ENCODE results near the gene PTPN6.

The PTPN6 gene

DNA sequence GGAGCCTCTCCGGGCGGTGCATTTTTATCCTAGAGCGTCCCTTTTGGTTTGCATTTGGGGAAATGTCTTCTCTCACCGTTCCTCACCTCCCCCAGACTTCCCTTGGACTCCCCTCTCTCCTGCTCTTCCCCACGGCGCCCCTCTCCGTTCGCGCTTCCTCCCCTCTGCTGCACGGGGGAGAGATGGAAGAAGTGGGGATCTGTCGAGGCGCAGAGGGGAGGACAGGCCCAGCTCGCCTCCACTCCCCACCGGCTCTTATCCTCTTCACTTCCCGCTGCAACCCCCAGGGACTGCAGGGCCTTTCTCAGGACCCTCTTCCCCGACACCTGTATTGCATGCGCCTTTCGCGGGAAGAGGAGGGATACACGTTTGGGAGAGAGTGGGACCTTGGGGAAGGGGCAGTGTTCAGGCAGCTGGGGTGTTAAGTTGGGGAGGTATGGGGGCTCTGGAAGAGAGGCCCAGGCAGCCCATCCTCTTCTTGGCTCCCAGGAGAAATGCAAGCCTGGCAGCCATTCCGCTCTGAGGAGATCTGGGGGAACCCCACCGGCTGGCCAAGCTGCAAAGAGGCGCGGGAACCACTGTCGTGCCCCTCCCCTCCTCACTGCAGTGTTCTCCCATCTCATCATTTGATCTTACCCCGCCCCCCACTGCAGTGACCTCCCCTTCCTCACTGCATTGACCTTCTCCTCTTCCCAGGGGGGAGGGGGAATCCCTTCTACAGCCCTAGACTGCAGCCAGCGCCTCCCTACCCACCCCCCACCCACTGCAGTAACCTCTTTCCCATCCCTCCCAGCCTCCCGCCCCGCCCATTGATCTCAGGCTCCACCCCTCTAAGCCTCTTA is 36.0 kb upstream of the PTPN6 start:
- peak overlapping the region; percentile 92 for H3K4me2 ChIP-seq (ENCODE audit: low read length)
- no peaks in the 10 kb centered on the region for H3K27me3 ChIP-seq (ENCODE audit: control insufficient read depth, insufficient read depth, low read length)
- no peaks in the 10 kb centered on the region for H3K9me3 ChIP-seq (replicated peaks; ENCODE audit: low read length)
- peak overlapping the region; percentile 72 for H3K9ac ChIP-seq (ENCODE audit: low read depth, low read length)
- peak overlapping the region; percentile 85 for H3K4me3 ChIP-seq (ENCODE audit: low read length)
- H3K36me3 ChIP-seq (ENCODE audit: insufficient read depth, low read length): peaks cover 10% of the 10 kb centered on the region
- H3K4me1 ChIP-seq (ENCODE audit: control insufficient read depth, insufficient read depth, low read length): peaks cover 22% of the 10 kb centered on the region

DNA sequence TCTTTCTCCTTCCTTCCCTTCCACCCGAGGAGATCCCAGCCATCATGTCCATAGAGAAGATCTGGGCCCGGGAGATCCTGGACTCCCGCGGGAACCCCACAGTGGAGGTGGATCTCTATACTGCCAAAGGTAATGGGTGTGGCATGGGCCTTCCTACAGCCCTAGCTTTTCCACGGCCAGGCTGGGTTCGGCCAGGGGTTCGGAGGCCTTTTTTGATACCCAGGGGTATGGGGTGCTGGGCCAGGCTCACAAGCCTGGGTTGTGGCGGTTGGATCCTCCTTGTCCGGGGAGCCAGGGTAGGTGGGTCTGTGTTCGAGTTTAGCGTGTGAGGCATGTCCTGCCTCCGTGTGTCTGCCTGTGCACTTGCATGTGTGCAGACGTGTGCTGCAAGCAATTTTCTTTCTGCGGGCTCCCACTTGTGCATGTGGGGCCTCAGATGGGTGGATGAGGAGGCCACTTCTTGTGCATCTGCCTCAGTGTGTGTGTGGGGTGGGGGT is 35.3 kb upstream of the PTPN6 start:
- H3K4me2 ChIP-seq (ENCODE audit: low read length): peak overlapping the region; percentile 92
- peaks cover 10% of the 10 kb centered on the region for H3K36me3 ChIP-seq (ENCODE audit: insufficient read depth, low read length)
- H3K4me3 ChIP-seq (ENCODE audit: low read length): peak overlapping the region; percentile 85
- H3K9ac ChIP-seq (ENCODE audit: low read depth, low read length): no peak overlapping the region
- H3K9me3 ChIP-seq (replicated peaks; ENCODE audit: low read length): no peaks in the 10 kb centered on the region
- H3K27me3 ChIP-seq (ENCODE audit: control insufficient read depth, insufficient read depth, low read length): no peaks in the 10 kb centered on the region
- H3K4me1 ChIP-seq (ENCODE audit: control insufficient read depth, insufficient read depth, low read length): peaks cover 22% of the 10 kb centered on the region

DNA sequence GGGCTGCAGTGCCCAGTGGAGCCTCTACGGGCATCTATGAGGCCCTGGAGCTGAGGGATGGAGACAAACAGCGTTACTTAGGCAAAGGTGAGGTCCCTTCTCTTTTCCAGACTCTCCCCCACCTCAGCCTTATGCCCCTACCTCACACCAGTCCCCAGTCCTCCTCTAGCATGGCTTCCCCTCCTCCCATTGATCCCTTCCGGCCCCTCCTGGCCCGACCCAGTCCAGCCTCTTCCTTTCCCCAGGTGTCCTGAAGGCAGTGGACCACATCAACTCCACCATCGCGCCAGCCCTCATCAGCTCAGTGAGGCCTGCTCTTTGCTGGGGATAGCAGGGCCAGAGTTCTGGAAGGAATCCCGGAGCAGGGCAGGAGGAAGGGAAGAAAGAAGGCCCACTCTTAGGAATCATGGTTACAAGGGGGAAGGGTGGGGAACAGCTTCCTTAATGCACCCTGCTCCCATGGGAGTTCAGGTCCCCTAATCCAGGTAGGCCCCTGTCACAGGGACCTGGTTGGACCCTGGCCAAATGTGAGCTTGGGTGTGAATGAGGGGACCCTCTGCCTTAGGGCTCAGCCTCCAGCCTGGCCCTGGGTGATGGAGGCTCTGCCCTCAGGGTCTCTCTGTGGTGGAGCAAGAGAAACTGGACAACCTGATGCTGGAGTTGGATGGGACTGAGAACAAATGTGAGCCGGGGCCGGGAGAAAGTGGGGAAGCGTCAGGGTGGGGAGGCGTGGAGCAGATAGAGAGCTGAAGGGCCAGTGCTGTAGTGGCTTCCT is 34.5 kb upstream of the PTPN6 start:
- H3K36me3 ChIP-seq (ENCODE audit: insufficient read depth, low read length): peaks cover 10% of the 10 kb centered on the region
- H3K9me3 ChIP-seq (replicated peaks; ENCODE audit: low read length): no peaks in the 10 kb centered on the region
- H3K4me1 ChIP-seq (ENCODE audit: control insufficient read depth, insufficient read depth, low read length): peaks cover 22% of the 10 kb centered on the region
- no peak overlapping the region for H3K4me3 ChIP-seq (ENCODE audit: low read length)
- H3K9ac ChIP-seq (ENCODE audit: low read depth, low read length): no peak overlapping the region
- no peak overlapping the region for H3K4me2 ChIP-seq (ENCODE audit: low read length)
- H3K27me3 ChIP-seq (ENCODE audit: control insufficient read depth, insufficient read depth, low read length): no peaks in the 10 kb centered on the region

DNA sequence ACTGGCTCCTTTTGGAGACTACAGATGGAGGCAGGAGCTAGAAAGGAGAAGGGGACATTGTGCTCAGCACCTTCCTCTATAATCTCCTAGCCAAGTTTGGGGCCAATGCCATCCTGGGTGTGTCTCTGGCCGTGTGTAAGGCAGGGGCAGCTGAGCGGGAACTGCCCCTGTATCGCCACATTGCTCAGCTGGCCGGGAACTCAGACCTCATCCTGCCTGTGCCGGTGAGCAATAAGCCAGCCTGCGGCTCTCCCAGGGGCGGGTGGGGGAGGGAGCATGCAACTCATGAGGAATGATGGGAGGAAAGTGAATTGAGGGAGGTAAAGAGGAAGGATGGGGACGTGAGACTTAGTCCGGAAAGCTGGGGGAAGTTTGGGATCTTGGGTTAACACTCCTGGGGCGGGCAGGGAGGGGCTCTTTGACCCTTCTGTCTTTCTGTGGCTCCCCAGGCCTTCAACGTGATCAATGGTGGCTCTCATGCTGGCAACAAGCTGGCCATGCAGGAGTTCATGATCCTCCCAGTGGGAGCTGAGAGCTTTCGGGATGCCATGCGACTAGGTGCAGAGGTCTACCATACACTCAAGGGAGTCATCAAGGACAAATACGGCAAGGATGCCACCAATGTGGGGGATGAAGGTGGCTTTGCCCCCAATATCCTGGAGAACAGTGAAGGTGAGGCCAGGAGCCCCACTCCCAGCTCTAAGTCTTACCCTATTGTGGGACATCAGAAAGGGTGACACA is 33.5 kb upstream of the PTPN6 start:
- H3K36me3 ChIP-seq (ENCODE audit: insufficient read depth, low read length): peaks cover 20% of the 10 kb centered on the region
- H3K4me2 ChIP-seq (ENCODE audit: low read length): no peak overlapping the region
- H3K4me1 ChIP-seq (ENCODE audit: control insufficient read depth, insufficient read depth, low read length): peaks cover 22% of the 10 kb centered on the region
- no peaks in the 10 kb centered on the region for H3K9me3 ChIP-seq (replicated peaks; ENCODE audit: low read length)
- no peak overlapping the region for H3K9ac ChIP-seq (ENCODE audit: low read depth, low read length)
- no peak overlapping the region for H3K4me3 ChIP-seq (ENCODE audit: low read length)
- no peaks in the 10 kb centered on the region for H3K27me3 ChIP-seq (ENCODE audit: control insufficient read depth, insufficient read depth, low read length)

DNA sequence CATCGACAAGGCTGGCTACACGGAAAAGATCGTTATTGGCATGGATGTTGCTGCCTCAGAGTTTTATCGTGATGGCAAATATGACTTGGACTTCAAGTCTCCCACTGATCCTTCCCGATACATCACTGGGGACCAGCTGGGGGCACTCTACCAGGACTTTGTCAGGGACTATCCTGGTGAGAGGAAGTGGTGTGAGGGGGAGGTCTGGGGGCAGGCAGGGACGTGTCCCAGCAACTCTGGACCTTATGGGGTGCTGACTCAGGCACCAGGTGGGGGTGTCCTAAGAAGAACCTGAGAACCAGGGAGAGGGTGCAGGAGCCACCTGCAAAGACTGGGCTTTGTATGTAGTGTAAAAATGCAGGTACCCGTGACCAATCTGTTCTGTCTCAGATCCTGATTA is 31.6 kb upstream of the PTPN6 start:
- H3K9ac ChIP-seq (ENCODE audit: low read depth, low read length): no peak overlapping the region
- H3K36me3 ChIP-seq (ENCODE audit: insufficient read depth, low read length): peaks cover 21% of the 10 kb centered on the region
- H3K4me2 ChIP-seq (ENCODE audit: low read length): no peak overlapping the region
- H3K9me3 ChIP-seq (replicated peaks; ENCODE audit: low read length): no peaks in the 10 kb centered on the region
- H3K4me3 ChIP-seq (ENCODE audit: low read length): no peak overlapping the region
- no peaks in the 10 kb centered on the region for H3K27me3 ChIP-seq (ENCODE audit: control insufficient read depth, insufficient read depth, low read length)
- H3K4me1 ChIP-seq (ENCODE audit: control insufficient read depth, insufficient read depth, low read length): peaks cover 20% of the 10 kb centered on the region

GRCh38 chr12:6921539-6921938 is 29.6 kb upstream of the PTPN6 start:
- no peak overlapping the region for H3K4me3 ChIP-seq (ENCODE audit: low read length)
- no peak overlapping the region for H3K4me2 ChIP-seq (ENCODE audit: low read length)
- no peaks in the 10 kb centered on the region for H3K9me3 ChIP-seq (replicated peaks; ENCODE audit: low read length)
- H3K36me3 ChIP-seq (ENCODE audit: insufficient read depth, low read length): peaks cover 20% of the 10 kb centered on the region
- H3K4me1 ChIP-seq (ENCODE audit: control insufficient read depth, insufficient read depth, low read length): peaks cover 32% of the 10 kb centered on the region
- no peaks in the 10 kb centered on the region for H3K27me3 ChIP-seq (ENCODE audit: control insufficient read depth, insufficient read depth, low read length)
- no peak overlapping the region for H3K9ac ChIP-seq (ENCODE audit: low read depth, low read length)

DNA sequence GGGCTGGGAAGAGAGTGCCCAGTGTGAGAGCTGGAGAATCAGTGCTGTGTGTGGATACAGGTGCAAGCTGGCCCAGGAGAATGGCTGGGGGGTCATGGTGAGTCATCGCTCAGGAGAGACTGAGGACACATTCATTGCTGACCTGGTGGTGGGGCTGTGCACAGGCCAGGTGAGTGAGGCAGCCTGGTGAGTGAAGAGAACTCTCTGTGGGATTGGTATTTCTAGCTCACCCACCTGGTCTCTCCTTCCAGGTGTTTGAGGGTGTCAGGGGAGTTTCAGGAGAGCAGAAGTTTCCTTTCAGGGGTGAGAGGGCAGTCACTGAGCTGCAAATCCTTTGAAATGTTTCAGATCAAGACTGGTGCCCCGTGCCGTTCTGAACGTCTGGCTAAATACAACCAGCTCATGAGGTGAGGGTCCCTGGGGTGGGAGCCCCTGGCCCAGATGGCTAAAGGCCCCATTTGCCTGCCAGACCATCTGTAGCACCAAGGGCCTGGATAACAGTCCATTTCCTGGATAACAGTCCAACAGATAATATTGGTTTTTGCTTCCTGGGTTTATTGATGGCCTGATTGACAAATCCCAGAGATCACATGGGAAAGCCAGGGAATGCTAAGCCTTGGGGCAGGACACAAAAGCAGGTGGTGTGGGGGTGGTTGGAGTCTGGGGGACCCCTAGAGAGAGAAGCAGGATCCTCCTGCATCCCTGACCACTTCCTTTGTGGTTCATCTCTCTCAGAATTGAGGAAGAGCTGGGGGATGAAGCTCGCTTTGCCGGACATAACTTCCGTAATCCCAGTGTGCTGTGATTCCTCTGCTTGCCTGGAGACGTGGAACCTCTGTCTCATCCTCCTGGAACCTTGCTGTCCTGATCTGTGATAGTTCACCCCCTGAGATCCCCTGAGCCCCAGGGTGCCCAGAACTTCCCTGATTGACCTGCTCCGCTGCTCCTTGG is 28.9 kb upstream of the PTPN6 start:
- H3K36me3 ChIP-seq (ENCODE audit: insufficient read depth, low read length): peaks cover 16% of the 10 kb centered on the region
- H3K9ac ChIP-seq (ENCODE audit: low read depth, low read length): no peak overlapping the region

DNA sequence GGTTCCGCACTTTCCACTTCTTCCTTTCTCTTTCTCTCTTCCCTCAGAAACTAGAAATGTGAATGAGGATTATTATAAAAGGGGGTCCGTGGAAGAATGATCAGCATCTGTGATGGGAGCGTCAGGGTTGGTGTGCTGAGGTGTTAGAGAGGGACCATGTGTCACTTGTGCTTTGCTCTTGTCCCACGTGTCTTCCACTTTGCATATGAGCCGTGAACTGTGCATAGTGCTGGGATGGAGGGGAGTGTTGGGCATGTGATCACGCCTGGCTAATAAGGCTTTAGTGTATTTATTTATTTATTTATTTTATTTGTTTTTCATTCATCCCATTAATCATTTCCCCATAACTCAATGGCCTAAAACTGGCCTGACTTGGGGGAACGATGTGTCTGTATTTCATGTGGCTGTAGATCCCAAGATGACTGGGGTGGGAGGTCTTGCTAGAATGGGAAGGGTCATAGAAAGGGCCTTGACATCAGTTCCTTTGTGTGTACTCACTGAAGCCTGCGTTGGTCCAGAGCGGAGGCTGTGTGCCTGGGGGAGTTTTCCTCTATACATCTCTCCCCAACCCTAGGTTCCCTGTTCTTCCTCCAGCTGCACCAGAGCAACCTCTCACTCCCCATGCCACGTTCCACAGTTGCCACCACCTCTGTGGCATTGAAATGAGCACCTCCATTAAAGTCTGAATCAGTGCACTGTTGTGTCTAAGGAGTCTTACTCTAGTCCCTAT is 28.0 kb upstream of the PTPN6 start:
- Histone ChIP-seq H3K9ac (ENCODE audit: low read depth, low read length) (no peak overlapping the region), H3K9me3 (replicated peaks; ENCODE audit: low read length) (no peaks in the 10 kb centered on the region), H3K36me3 (ENCODE audit: insufficient read depth, low read length) (peaks cover 11% of the 10 kb centered on the region), H3K4me1 (ENCODE audit: control insufficient read depth, insufficient read depth, low read length) (peaks cover 28% of the 10 kb centered on the region), H3K27me3 (ENCODE audit: control insufficient read depth, insufficient read depth, low read length) (no peaks in the 10 kb centered on the region), H3K4me3 (ENCODE audit: low read length) (no peak overlapping the region), H3K4me2 (ENCODE audit: low read length) (no peak overlapping the region)

More for the DNA sequence above, 28.9 kb upstream of the PTPN6 start:
- Histone ChIP-seq H3K4me2 (ENCODE audit: low read length) (no peak overlapping the region), H3K4me1 (ENCODE audit: control insufficient read depth, insufficient read depth, low read length) (peaks cover 32% of the 10 kb centered on the region), H3K4me3 (ENCODE audit: low read length) (no peak overlapping the region), H3K27me3 (ENCODE audit: control insufficient read depth, insufficient read depth, low read length) (no peaks in the 10 kb centered on the region), H3K9me3 (replicated peaks; ENCODE audit: low read length) (no peaks in the 10 kb centered on the region)

DNA sequence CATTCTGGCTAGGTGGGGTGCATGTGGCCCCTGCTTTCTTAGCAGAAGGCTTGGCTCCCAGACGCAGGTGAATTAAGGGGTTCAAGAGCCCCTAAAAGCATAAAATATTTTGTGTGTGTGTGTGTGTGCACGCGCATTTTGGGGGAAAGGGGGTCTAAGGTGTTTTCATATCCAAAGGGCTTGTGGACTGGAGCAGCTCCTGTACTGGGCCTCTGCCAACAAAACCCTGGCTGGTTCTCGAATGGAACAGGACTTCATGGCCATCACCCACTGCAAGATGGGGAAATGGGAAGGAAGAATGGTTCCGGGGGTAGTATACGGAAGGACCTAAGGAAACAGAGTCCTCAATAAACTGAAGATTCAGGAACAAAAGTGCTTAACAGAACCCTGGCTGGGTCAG is 27.3 kb upstream of the PTPN6 start:
- Histone ChIP-seq H3K27me3 (ENCODE audit: control insufficient read depth, insufficient read depth, low read length) (no peaks in the 10 kb centered on the region), H3K36me3 (ENCODE audit: insufficient read depth, low read length) (peaks cover 11% of the 10 kb centered on the region), H3K4me3 (ENCODE audit: low read length) (no peak overlapping the region), H3K9ac (ENCODE audit: low read depth, low read length) (no peak overlapping the region), H3K4me1 (ENCODE audit: control insufficient read depth, insufficient read depth, low read length) (peaks cover 28% of the 10 kb centered on the region), H3K4me2 (ENCODE audit: low read length) (peak overlapping the region; percentile 80), H3K9me3 (replicated peaks; ENCODE audit: low read length) (no peaks in the 10 kb centered on the region)

GRCh38 chr12:6925239-6925539 is 26.0 kb upstream of the PTPN6 start:
- Histone ChIP-seq H3K9ac (ENCODE audit: low read depth, low read length) (peak overlapping the region; percentile 78), H3K27me3 (ENCODE audit: control insufficient read depth, insufficient read depth, low read length) (no peaks in the 10 kb centered on the region), H3K4me1 (ENCODE audit: control insufficient read depth, insufficient read depth, low read length) (peaks cover 39% of the 10 kb centered on the region), H3K9me3 (replicated peaks; ENCODE audit: low read length) (no peaks in the 10 kb centered on the region), H3K4me2 (ENCODE audit: low read length) (peak overlapping the region; percentile 80), H3K36me3 (ENCODE audit: insufficient read depth, low read length) (peaks cover 11% of the 10 kb centered on the region), H3K4me3 (ENCODE audit: low read length) (peak overlapping the region; percentile 87)
